ENCODE data around the gene OSBP2.

- TF ChIP-seq EP300 (IDR thresholded peaks at IDR 0.05): no peak
- TF ChIP-seq CTCF (IDR thresholded peaks at IDR 0.05): no peak
- TF ChIP-seq POLR2A (IDR thresholded peaks at IDR 0.05): no peak
Observed at GRCh38 chr22:30855677-30856518, 161.2 kb downstream of the OSBP2 start.
